ENCODE results near the gene STRN3. TPM values are rescaled to one million over a fixed set of nuclear protein-coding genes. Genes with fewer than 3 reads are reported as not detected.
"Not testable (repeated sequence)": the region's sequence is repeated elsewhere in the genome, so short reads cannot be mapped to it uniquely, and the experiment has no call there.

STRN3 gene
- total RNA-seq, 1 experiment from 2014 or later, result 44.2 TPM

DNA sequence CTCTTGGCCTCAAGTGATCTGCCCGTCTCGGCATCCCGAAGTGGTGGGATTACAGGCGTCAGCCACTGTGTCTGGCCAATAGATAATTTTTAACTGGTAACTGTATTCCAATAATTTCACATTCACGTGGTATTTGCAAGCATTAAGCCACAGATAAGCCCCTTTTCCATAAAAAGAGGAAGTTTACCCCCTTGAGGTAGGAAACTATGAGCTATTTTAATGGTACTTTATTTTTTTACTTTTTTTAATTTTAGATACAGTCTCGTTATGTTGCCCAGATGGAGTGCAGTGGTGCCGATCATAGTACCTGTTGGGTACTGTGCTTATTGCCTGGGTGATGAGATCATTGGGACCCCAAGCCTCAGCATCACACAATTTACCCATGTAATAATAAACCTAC lies 43.6 kb downstream of the STRN3 start:
- no peaks in the 10 kb centered on the region for H3K9me3 ChIP-seq (ENCODE audit: low read depth, low read length, poor library complexity, severe bottlenecking)
- TF ChIP-seq EZH2 (IDR thresholded peaks at IDR 0.05; ENCODE audit: borderline replicate concordance, low read depth, low read length, poor library complexity, severe bottlenecking) (no peak), CTCF (conservative IDR thresholded peaks at IDR 0.05; ENCODE audit: low read depth, low read length) (no peak)
- ChIA-PET CTCF (interaction anchor here (0.6 kb wide), 1 partner anchor 124 kb away, joined by 3 read pairs; no protein-coding TSS in a partner anchor), POLR2A (ENCODE audit: low non-redundant PET) (no interaction called here)
- intact Hi-C loops (cut with micrococcal nuclease; ENCODE audit: unreplicated experiment), result loop anchor here (5.0 kb wide), 1 partner anchor 375 kb away; no protein-coding TSS in a partner anchor
- no peaks in the 10 kb centered on the region for H3K27me3 ChIP-seq (replicated peaks; ENCODE audit: insufficient read depth, low read depth, low read length, poor library complexity)
- H3K36me3 ChIP-seq (ENCODE audit: insufficient read depth, low read length, poor library complexity, severe bottlenecking), result no peaks in the 10 kb centered on the region
- no peaks in the 10 kb centered on the region for H3K4me1 ChIP-seq (ENCODE audit: insufficient read depth, low read length, poor library complexity, severe bottlenecking)
- no peak for DNase-seq (ENCODE audit: low spot score)
- no TSS peak for BruUV-seq (replicated peaks)
- no peak overlapping the region for H3K4me3 ChIP-seq (ENCODE audit: low read depth, low read length, poor library complexity, severe bottlenecking)
- no peak overlapping the region for H3K27ac ChIP-seq (ENCODE audit: low read depth, low read length, poor library complexity, severe bottlenecking)

- CTCF ChIA-PET, result interaction anchor here (1.2 kb wide), 1 partner anchor 102 kb away, joined by 3 read pairs; no protein-coding TSS in a partner anchor
- no TSS peak for BruUV-seq (replicated peaks)
- Histone ChIP-seq H3K4me1 (ENCODE audit: insufficient read depth, low read length, poor library complexity, severe bottlenecking) (no peaks in the 10 kb centered on the region), H3K4me3 (ENCODE audit: low read depth, low read length, poor library complexity, severe bottlenecking) (no peak overlapping the region), H3K9me3 (ENCODE audit: low read depth, low read length, poor library complexity, severe bottlenecking) (no peaks in the 10 kb centered on the region), H3K27me3 (replicated peaks; ENCODE audit: insufficient read depth, low read depth, low read length, poor library complexity) (no peaks in the 10 kb centered on the region), H3K27ac (ENCODE audit: low read depth, low read length, poor library complexity, severe bottlenecking) (peak overlapping the region; percentile 37), H3K36me3 (ENCODE audit: insufficient read depth, low read length, poor library complexity, severe bottlenecking) (no peaks in the 10 kb centered on the region)
- intact Hi-C loops (cut with micrococcal nuclease; ENCODE audit: unreplicated experiment), result loop anchor here (1.0 to 5.0 kb wide), 2 partner anchors 101 to 376 kb away; no protein-coding TSS in a partner anchor
- DNase-seq (ENCODE audit: low spot score), result no peak
- TF ChIP-seq CTCF (conservative IDR thresholded peaks at IDR 0.05; ENCODE audit: low read depth, low read length), result no peak
- no peak for TF ChIP-seq EZH2 (IDR thresholded peaks at IDR 0.05; ENCODE audit: borderline replicate concordance, low read depth, low read length, poor library complexity, severe bottlenecking)
- POLR2A ChIA-PET (ENCODE audit: low non-redundant PET), result interaction anchor here (0.6 kb wide), 1 partner anchor 33 kb away, joined by 5 read pairs; no protein-coding TSS in a partner anchor
Measured at GRCh38 chr14:30980980-30981379, 45.2 kb downstream of the STRN3 start.

- BruUV-seq (replicated peaks); H3K4me3 ChIP-seq (ENCODE audit: low read depth, low read length, poor library complexity, severe bottlenecking); H3K9me3 ChIP-seq (ENCODE audit: low read depth, low read length, poor library complexity, severe bottlenecking); POLR2A ChIA-PET (ENCODE audit: low non-redundant PET); H3K27me3 ChIP-seq (replicated peaks; ENCODE audit: insufficient read depth, low read depth, low read length, poor library complexity); H3K4me1 ChIP-seq (ENCODE audit: insufficient read depth, low read length, poor library complexity, severe bottlenecking); H3K36me3 ChIP-seq (ENCODE audit: insufficient read depth, low read length, poor library complexity, severe bottlenecking); H3K27ac ChIP-seq (ENCODE audit: low read depth, low read length, poor library complexity, severe bottlenecking): not testable (repeated sequence)
- CTCF ChIA-PET, result interaction anchor here (1.2 kb wide), 1 partner anchor 102 kb away, joined by 3 read pairs; no protein-coding TSS in a partner anchor
- peak; percentile 86 for DNase-seq (ENCODE audit: low spot score)
- intact Hi-C loops (cut with micrococcal nuclease; ENCODE audit: unreplicated experiment), result loop anchor here (1.0 to 5.0 kb wide), 2 partner anchors 102 to 377 kb away; no protein-coding TSS in a partner anchor
- peak; percentile 61 for TF ChIP-seq CTCF (conservative IDR thresholded peaks at IDR 0.05; ENCODE audit: low read depth, low read length)
Measured at GRCh38 chr14:30980106-30980704, 46.0 kb downstream of the STRN3 start.
